Tibial nerve (tissue), 4 donors: ENCODE data around the gene C2orf72. TPM values are rescaled to one million over a fixed set of nuclear protein-coding genes. Genes with fewer than 3 reads are reported as not detected.
"Not testable (repeated sequence)": the region's sequence is repeated elsewhere in the genome, so short reads cannot be mapped to it uniquely, and the experiment has no call there.

Source experiments
- DNase-seq, 2 donors: peaks; one replicate each; pipeline ENCODE4 v3.0.0-alpha.2; 2019; ENCODE audit warnings: low spot score in 2 of 2
- H3K27ac ChIP-seq, 4 donors: fragments of 200-600 bp; sonication (generic) in 3 of 4; one replicate each; pipeline ENCODE4 v1.5.1; 2017 to 2019; ENCODE audit warnings: mild to moderate bottlenecking in 1 of 4
- H3K27me3 ChIP-seq, 2 donors: fragments of 200-600 bp; sonication (generic) in 1 of 2; one replicate each; pipeline versions ENCODE4 v1.5.1 to v1.6.0; 2017 to 2019
- H3K36me3 ChIP-seq, 3 donors: fragments of 200-600 bp; sonication (generic); one replicate each; pipeline ENCODE4 v1.5.1; 2018 to 2019
- H3K4me1 ChIP-seq, 4 donors: fragments of 200-600 bp; sonication (generic) in 3 of 4; one replicate each; pipeline ENCODE4 v1.5.1; 2017 to 2019
- H3K4me3 ChIP-seq, 4 donors: fragments of 200-600 bp; sonication (generic) in 3 of 4; one replicate each; pipeline ENCODE4 v1.5.1; 2017 to 2019; ENCODE audit warnings: mild to moderate bottlenecking in 1 of 4, moderate library complexity in 1 of 4
- H3K9me3 ChIP-seq, 4 donors: fragments of 200-600 bp; sonication (generic) in 3 of 4; one replicate each; pipeline ENCODE4 v1.5.1; 2017 to 2019
- EP300 ChIP-seq, 2 donors: sonication (generic); formaldehyde crosslinking; IDR thresholded peaks; one replicate each; pipeline ENCODE4 v1.6.1; 2017; ENCODE audit warnings: antibody characterized with exemption in 2 of 2, mild to moderate bottlenecking in 1 of 2
- POLR2A ChIP-seq, 2 donors: fragments of 450-650 bp; IDR thresholded peaks; one replicate each; pipeline ENCODE4 v1.6.1; 2017; ENCODE audit warnings: antibody characterized with exemption in 2 of 2, mild to moderate bottlenecking in 2 of 2, moderate library complexity in 2 of 2
- WGBS, 2 donors: methylation state at CpG; one replicate each; pipeline ENCODE4 v1.1.5; 2018; 5-methylcytosine and 5-hydroxymethylcytosine counted together
- total RNA-seq, 4 donors: library from RNA; depleted of rRNA; stranded (reverse); fragments of >200 nt; gene quantifications; one replicate each; pipeline ENCODE4 v1.1.0, GENCODE V29; 2016
- TF ChIP-seq, protein P1 (sequence below), 5 experiments: fragments of 200-600 bp in 3 of 5; fragments of 450-650 bp in 2 of 5; sonication (generic) in 3 of 5; IDR thresholded peaks; one replicate each; pipeline ENCODE4 v1.5.1; 2016 to 2019; ENCODE audit warnings: antibody characterized with exemption in 5 of 5, mild to moderate bottlenecking in 3 of 5, moderate library complexity in 2 of 5

Gene C2orf72
- total RNA-seq, 4 donors from 2014 or later, result 0.20 to 2.6 (median 0.42) TPM; not detected in 1

DNA sequence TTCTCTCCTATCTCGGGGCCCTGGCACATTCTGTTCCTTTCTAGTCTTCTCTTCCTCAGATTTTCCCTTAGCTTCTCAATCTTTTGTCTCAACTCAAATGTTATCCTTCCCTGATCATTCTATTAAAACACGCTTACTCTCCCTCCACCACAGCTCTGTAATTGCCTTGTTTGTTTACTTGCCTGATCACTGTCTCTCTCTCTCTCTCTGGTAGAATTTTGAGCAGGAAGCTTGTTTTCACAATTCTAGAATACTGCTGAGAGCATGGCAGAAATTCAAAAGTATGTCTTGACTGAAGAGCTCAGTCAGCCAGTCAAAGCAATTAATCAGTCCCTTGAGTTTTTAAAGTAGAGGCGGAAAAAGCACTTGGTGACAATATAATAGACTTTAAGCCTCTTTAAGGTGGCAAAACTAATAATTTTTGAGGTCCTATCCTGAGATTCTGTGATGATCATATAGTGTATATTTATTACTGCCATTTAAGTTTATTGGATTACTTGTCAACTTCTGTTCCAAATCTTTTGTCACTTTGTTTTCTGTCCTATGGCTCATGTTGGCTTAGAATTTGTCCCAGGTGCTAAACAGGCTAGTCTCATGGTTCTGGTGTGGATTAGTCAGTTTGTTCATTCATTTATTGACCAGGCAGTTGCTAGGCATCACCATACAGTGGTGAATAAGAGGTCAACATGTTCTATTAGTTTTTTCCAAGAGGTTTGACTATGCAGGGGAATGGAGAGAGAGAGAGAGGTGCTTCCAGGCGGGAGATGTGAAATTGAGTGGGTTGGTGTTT, 21.6 kb downstream of the C2orf72 start:
- 66 to 68% methylated on average over 4 of the region's 4 CpGs for WGBS, 2 donors

GRCh38 chr2:231059756-231060155, 22.4 kb downstream of the C2orf72 start:
- no peak for DNase-seq
- Histone ChIP-seq H3K36me3 (peaks cover 0 to 37% (median 0%) of the 10 kb centered on the region in 3 donors), H3K27me3 (no peaks in the 10 kb centered on the region), H3K27ac (no peak overlapping the region), H3K4me1 (peaks cover 0 to 37% (median 21%) of the 10 kb centered on the region in 4 donors), H3K9me3 (no peaks in the 10 kb centered on the region), H3K4me3 (no peak overlapping the region)
- TF ChIP-seq EP300 (IDR thresholded peaks at IDR 0.05) (no peak), POLR2A (IDR thresholded peaks at IDR 0.05) (no peak)
- TF ChIP-seq, protein P1, sequence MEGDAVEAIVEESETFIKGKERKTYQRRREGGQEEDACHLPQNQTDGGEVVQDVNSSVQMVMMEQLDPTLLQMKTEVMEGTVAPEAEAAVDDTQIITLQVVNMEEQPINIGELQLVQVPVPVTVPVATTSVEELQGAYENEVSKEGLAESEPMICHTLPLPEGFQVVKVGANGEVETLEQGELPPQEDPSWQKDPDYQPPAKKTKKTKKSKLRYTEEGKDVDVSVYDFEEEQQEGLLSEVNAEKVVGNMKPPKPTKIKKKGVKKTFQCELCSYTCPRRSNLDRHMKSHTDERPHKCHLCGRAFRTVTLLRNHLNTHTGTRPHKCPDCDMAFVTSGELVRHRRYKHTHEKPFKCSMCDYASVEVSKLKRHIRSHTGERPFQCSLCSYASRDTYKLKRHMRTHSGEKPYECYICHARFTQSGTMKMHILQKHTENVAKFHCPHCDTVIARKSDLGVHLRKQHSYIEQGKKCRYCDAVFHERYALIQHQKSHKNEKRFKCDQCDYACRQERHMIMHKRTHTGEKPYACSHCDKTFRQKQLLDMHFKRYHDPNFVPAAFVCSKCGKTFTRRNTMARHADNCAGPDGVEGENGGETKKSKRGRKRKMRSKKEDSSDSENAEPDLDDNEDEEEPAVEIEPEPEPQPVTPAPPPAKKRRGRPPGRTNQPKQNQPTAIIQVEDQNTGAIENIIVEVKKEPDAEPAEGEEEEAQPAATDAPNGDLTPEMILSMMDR (IDR thresholded peaks at IDR 0.05), result no peak
- WGBS, 2 donors, result 83 to 84% methylated on average over 2 of the region's 2 CpGs

More for the DNA sequence above, 21.6 kb downstream of the C2orf72 start:
- H3K27ac ChIP-seq, result no peak overlapping the region
- peaks cover 0 to 29% (median 0%) of the 10 kb centered on the region in 3 donors for H3K36me3 ChIP-seq
- no peak for DNase-seq
- H3K9me3 ChIP-seq, result no peaks in the 10 kb centered on the region
- H3K27me3 ChIP-seq, result no peaks in the 10 kb centered on the region
- H3K4me1 ChIP-seq, result peaks cover 0 to 37% (median 21%) of the 10 kb centered on the region in 4 donors
- no peak overlapping the region for H3K4me3 ChIP-seq
- TF ChIP-seq, protein P1 (IDR thresholded peaks at IDR 0.05), result no peak
- TF ChIP-seq POLR2A (IDR thresholded peaks at IDR 0.05) (no peak), EP300 (IDR thresholded peaks at IDR 0.05) (no peak)

DNA sequence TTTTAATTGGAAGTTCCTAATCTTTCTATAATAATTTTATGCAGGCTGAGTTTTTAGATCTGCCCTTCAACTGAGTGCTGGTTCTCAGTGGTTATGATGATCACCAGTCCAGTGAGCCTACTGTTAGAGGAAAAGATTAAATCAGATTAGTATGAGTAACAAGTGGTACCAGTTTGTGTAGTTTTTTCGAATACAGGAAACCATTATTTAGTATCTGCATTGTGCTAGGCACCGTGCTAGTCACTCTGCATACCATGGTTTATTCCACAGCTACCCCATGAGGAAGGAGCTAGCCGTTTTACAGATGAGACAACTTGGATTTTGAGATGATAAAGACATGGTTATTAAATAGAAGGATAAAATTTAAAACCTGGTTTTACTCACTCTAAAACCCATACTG, 25.5 kb downstream of the C2orf72 start:
- Histone ChIP-seq H3K27ac (no peak overlapping the region), H3K4me1 (peaks cover 0 to 34% (median 16%) of the 10 kb centered on the region in 4 donors), H3K4me3 (no peak overlapping the region), H3K36me3 (peaks cover 0 to 65% (median 4%) of the 10 kb centered on the region in 3 donors), H3K9me3 (no peaks in the 10 kb centered on the region), H3K27me3 (no peaks in the 10 kb centered on the region)
- 93% methylated on average over 3 of the region's 3 CpGs for WGBS, 2 donors
- no peak for TF ChIP-seq EP300 (IDR thresholded peaks at IDR 0.05)
- TF ChIP-seq, protein P1 (IDR thresholded peaks at IDR 0.05), result no peak
- TF ChIP-seq POLR2A (IDR thresholded peaks at IDR 0.05), result no peak
- DNase-seq, result no peak

- Histone ChIP-seq H3K4me1 (peaks cover 0 to 28% (median 10%) of the 10 kb centered on the region in 4 donors), H3K9me3 (no peaks in the 10 kb centered on the region), H3K36me3 (peaks cover 0 to 70% (median 4%) of the 10 kb centered on the region in 3 donors), H3K27ac (no peak overlapping the region), H3K27me3 (no peaks in the 10 kb centered on the region), H3K4me3 (no peak overlapping the region)
- 95 to 100% methylated on average over 1 of the region's 1 CpG for WGBS, 2 donors
- TF ChIP-seq POLR2A (IDR thresholded peaks at IDR 0.05) (no peak), EP300 (IDR thresholded peaks at IDR 0.05) (no peak)
- TF ChIP-seq, protein P1 (IDR thresholded peaks at IDR 0.05), result no peak
- no peak for DNase-seq
Measured at GRCh38 chr2:231063347-231063746, 26.0 kb downstream of the C2orf72 start.

DNA sequence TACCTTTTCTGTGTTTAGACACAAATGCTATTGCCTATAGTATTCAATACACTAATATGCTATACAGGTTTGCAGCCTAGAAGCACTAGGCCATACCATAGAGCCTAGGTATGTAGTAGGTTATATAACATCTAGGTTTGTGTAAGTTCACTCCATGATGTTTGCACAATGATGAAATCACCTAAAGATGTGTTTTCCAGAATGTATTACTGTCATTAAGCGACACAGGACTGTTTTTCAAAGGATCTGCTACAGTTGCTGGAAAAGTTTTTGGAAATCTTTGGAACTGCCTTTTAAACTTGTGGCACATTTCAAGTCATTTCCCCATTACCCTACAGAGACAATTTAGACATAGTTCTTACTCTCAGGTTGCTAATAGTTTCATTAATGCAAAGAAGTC, 28.6 kb downstream of the C2orf72 start:
- peaks cover 0 to 94% (median 4%) of the 10 kb centered on the region in 3 donors for H3K36me3 ChIP-seq
- TF ChIP-seq, protein P1 (IDR thresholded peaks at IDR 0.05), result no peak
- TF ChIP-seq EP300 (IDR thresholded peaks at IDR 0.05), result no peak
- 93 to 100% methylated on average over 1 of the region's 1 CpG for WGBS, 2 donors
- H3K4me1 ChIP-seq, result peaks cover 0 to 3% (median 0%) of the 10 kb centered on the region in 4 donors
- no peak overlapping the region for H3K4me3 ChIP-seq
- no peaks in the 10 kb centered on the region for H3K9me3 ChIP-seq
- no peak for DNase-seq
- no peak overlapping the region for H3K27ac ChIP-seq
- H3K27me3 ChIP-seq, result no peaks in the 10 kb centered on the region

DNA sequence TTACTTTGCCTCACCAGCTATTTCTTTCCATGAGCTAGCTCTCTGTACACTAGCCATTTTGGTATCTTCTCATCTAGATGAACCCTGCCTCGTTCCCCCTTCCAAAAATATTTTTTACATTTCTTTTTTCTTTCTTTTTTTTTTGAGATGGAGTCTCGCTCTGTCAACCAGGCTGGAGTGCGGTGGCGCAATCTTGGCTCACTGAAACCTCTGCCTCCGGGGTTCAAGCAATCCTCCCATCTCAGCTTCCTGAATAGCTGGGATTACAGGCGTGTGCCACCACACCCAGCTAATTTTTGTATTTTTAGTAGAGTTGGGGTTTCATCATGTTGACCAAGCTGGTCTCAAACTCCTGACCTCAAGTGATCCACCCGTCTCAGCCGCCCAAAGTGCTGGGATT, 30.2 kb downstream of the C2orf72 start:
- WGBS, 2 donors, result 87 to 93% methylated on average over 8 of the region's 8 CpGs
- H3K4me1 ChIP-seq, result not testable (repeated sequence)

More for the DNA sequence above, 30.2 kb downstream of the C2orf72 start:
- peaks cover 0 to 94% (median 4%) of the 10 kb centered on the region in 3 donors for H3K36me3 ChIP-seq
- not testable (repeated sequence) for H3K4me3 ChIP-seq, DNase-seq, H3K9me3 ChIP-seq, H3K27ac ChIP-seq, H3K27me3 ChIP-seq
